HEK293 (cell line): ENCODE data around the gene ACTN4.

Experiments used
- EGR2 ChIP-seq: fragments of 450-650 bp; formaldehyde crosslinking; IDR thresholded peaks from 2 replicates; pipeline ENCODE4 v1.5.1; 2016; ENCODE audit warnings: low read depth, missing biosample characterization, missing genetic modification characterization
- IKZF3 ChIP-seq: fragments of 450-650 bp; IDR thresholded peaks from 2 replicates; pipeline ENCODE4 v1.5.0; 2018; ENCODE audit warnings: missing biosample characterization, mild to moderate bottlenecking, missing genetic modification characterization, moderate library complexity
- KLF9 ChIP-seq: fragments of 450-650 bp; formaldehyde crosslinking; IDR thresholded peaks from 2 replicates; pipeline ENCODE4 v1.5.1; 2016; ENCODE audit warnings: missing biosample characterization, missing genetic modification characterization, low read depth
- OSR2 ChIP-seq: fragments of 450-650 bp; formaldehyde crosslinking; IDR thresholded peaks from 2 replicates; pipeline ENCODE4 v1.5.1; 2016; ENCODE audit warnings: missing biosample characterization, missing genetic modification characterization
- PRDM1 ChIP-seq: fragments of 450-650 bp; formaldehyde crosslinking; IDR thresholded peaks from 2 replicates; pipeline ENCODE4; 2016; ENCODE audit warnings: missing biosample characterization, missing genetic modification characterization
- TRIM28 ChIP-seq: IDR thresholded peaks from 2 replicates; pipeline ENCODE4 v1.6.1; 2011; ENCODE audit warnings: low read length, control low read depth, borderline replicate concordance
- ZBTB8A ChIP-seq: fragments of 450-650 bp; formaldehyde crosslinking; IDR thresholded peaks from 2 replicates; pipeline ENCODE4 v1.5.1; 2016; ENCODE audit warnings: missing biosample characterization, missing genetic modification characterization
- ZIC2 ChIP-seq: fragments of 450-650 bp; formaldehyde crosslinking; IDR thresholded peaks from 2 replicates; pipeline ENCODE4 v1.5.1; 2016; ENCODE audit warnings: missing biosample characterization, missing genetic modification characterization
- ZNF114 ChIP-seq: fragments of 450-650 bp; formaldehyde crosslinking; IDR thresholded peaks from 2 replicates; pipeline ENCODE4 v1.5.0; 2017; ENCODE audit warnings: missing biosample characterization, missing genetic modification characterization
- ZNF292 ChIP-seq: fragments of 450-650 bp; formaldehyde crosslinking; IDR thresholded peaks from 2 replicates; pipeline ENCODE4 v1.5.1; 2016; ENCODE audit warnings: low read depth, missing biosample characterization, missing genetic modification characterization, borderline replicate concordance
- ZNF324 ChIP-seq: fragments of 450-650 bp; formaldehyde crosslinking; IDR thresholded peaks from 2 replicates; pipeline ENCODE4 v1.5.1; 2016; ENCODE audit warnings: missing biosample characterization, missing genetic modification characterization
- ZNF423 ChIP-seq: fragments of 450-650 bp; formaldehyde crosslinking; IDR thresholded peaks from 2 replicates; pipeline ENCODE4 v1.5.1; 2016; ENCODE audit warnings: missing biosample characterization, missing genetic modification characterization
- ZNF529 ChIP-seq: fragments of 450-650 bp; formaldehyde crosslinking; IDR thresholded peaks from 2 replicates; pipeline ENCODE4 v1.5.1; 2017; ENCODE audit warnings: missing genetic modification characterization, missing biosample characterization; ENCODE audit not compliant: insufficient replicate concordance
- ZNF549 ChIP-seq: fragments of 450-650 bp; IDR thresholded peaks from 2 replicates; pipeline ENCODE4 v1.5.1; 2018; ENCODE audit warnings: missing biosample characterization, missing genetic modification characterization, mild to moderate bottlenecking, inconsistent platforms, moderate library complexity
- ZNF677 ChIP-seq: fragments of 450-650 bp; IDR thresholded peaks from 2 replicates; pipeline ENCODE4 v1.5.0; 2018; ENCODE audit warnings: missing biosample characterization, mild to moderate bottlenecking, missing genetic modification characterization, moderate library complexity
- TF ChIP-seq, protein P1 (sequence below): fragments of 450-650 bp; formaldehyde crosslinking; IDR thresholded peaks from 2 replicates; pipeline ENCODE4 v1.5.1; 2016; ENCODE audit warnings: missing biosample characterization, missing genetic modification characterization
- TF ChIP-seq, protein P2 (sequence below): fragments of 450-650 bp; formaldehyde crosslinking; IDR thresholded peaks from 2 replicates; pipeline ENCODE4 v1.5.1; 2017; ENCODE audit warnings: missing biosample characterization, missing genetic modification characterization
- TF ChIP-seq, protein P3 (sequence below): fragments of 450-650 bp; formaldehyde crosslinking; IDR thresholded peaks from 2 replicates; pipeline ENCODE4 v1.5.1; 2016; ENCODE audit warnings: missing biosample characterization, missing genetic modification characterization, borderline replicate concordance
- TF ChIP-seq, protein P4 (sequence below): fragments of 450-650 bp; formaldehyde crosslinking; IDR thresholded peaks from 2 replicates; pipeline ENCODE4 v1.5.1; 2016; ENCODE audit warnings: missing biosample characterization, missing genetic modification characterization
- TF ChIP-seq, protein P5 (sequence below): fragments of 450-650 bp; formaldehyde crosslinking; IDR thresholded peaks from 2 replicates; pipeline ENCODE4 v1.5.1; 2016; ENCODE audit warnings: missing biosample characterization, missing genetic modification characterization
- TF ChIP-seq, protein P6 (sequence below): fragments of 450-650 bp; formaldehyde crosslinking; IDR thresholded peaks from 2 replicates; pipeline ENCODE4 v1.5.1; 2016; ENCODE audit warnings: missing biosample characterization, missing genetic modification characterization, low read depth
- TF ChIP-seq, protein P7 (sequence below): IDR thresholded peaks from 2 replicates; pipeline ENCODE4 v1.6.1; 2011; ENCODE audit warnings: mild to moderate bottlenecking, low read depth, low read length, borderline replicate concordance

The ACTN4 gene

DNA sequence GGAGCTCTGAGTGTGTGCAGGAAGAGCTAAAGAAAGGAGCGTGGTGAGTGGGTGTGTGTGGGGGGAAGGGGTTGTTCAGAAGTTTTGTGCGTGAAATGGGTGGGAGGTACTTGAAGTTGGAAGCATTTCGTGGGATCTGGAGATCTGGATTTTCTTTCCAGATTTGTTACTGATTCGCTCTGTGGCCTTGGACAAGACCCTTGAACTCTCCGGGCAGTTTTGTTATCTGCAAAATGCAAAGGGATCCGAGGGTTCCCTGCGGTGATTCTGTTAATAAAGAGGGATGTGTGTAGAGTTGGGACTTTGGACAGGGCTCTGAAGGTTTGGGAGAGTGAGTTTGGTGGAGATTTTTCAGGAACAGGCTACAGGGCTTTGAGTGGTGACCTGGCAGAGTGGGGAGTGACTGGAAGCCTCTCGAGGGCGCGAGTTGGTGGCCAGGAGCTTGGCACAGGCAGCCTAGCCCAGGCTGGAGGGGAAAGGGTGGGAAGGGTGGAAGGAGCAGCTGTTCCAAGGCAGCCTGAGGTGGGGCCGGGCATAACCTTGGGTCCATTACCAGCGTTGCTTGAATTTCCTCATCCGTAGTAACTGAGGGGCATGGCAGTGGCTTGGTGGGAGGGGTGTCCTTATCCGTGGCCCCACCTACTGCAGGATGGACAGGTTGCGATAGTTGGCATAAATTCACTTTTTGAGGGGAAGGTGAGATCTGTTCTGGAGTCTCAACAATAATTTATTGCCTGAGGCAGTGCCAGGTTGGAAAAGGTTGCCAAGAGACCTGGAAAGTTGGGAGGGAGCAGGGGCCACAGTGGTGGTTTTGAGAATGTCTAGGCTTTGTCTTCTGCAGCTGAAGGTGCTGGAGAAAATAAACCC, 2.1 kb downstream of the ACTN4 start (continued):
- TF ChIP-seq OSR2 (tag by site-specific recombination) (no peak), ZNF324 (tag by site-specific recombination) (no peak), KLF9 (tag by site-specific recombination) (peak; percentile 81), ZIC2 (tag by site-specific recombination) (peak; percentile 49; the same call in 1 of the 2 replicates), ZNF529 (tag by site-specific recombination) (no peak), ZNF114 (tag by site-specific recombination) (no peak), IKZF3 (tag by site-specific recombination) (no peak), PRDM1 (tag by site-specific recombination) (peak; percentile 86), ZNF549 (tag by site-specific recombination) (no peak), EGR2 (tag by site-specific recombination) (peak; percentile 99), ZNF292 (tag by site-specific recombination) (no peak), ZBTB8A (tag by site-specific recombination) (peak; percentile 29; the same call in 1 of the 2 replicates), ZNF677 (tag by site-specific recombination) (no peak), TRIM28 (no peak), ZNF423 (tag by site-specific recombination) (0 out of 2 replicates have a peak, but pooled peaks have one; percentile 15)
- TF ChIP-seq, protein P1, sequence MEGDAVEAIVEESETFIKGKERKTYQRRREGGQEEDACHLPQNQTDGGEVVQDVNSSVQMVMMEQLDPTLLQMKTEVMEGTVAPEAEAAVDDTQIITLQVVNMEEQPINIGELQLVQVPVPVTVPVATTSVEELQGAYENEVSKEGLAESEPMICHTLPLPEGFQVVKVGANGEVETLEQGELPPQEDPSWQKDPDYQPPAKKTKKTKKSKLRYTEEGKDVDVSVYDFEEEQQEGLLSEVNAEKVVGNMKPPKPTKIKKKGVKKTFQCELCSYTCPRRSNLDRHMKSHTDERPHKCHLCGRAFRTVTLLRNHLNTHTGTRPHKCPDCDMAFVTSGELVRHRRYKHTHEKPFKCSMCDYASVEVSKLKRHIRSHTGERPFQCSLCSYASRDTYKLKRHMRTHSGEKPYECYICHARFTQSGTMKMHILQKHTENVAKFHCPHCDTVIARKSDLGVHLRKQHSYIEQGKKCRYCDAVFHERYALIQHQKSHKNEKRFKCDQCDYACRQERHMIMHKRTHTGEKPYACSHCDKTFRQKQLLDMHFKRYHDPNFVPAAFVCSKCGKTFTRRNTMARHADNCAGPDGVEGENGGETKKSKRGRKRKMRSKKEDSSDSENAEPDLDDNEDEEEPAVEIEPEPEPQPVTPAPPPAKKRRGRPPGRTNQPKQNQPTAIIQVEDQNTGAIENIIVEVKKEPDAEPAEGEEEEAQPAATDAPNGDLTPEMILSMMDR (tag by site-specific recombination) = no peak
- TF ChIP-seq, protein P2, sequence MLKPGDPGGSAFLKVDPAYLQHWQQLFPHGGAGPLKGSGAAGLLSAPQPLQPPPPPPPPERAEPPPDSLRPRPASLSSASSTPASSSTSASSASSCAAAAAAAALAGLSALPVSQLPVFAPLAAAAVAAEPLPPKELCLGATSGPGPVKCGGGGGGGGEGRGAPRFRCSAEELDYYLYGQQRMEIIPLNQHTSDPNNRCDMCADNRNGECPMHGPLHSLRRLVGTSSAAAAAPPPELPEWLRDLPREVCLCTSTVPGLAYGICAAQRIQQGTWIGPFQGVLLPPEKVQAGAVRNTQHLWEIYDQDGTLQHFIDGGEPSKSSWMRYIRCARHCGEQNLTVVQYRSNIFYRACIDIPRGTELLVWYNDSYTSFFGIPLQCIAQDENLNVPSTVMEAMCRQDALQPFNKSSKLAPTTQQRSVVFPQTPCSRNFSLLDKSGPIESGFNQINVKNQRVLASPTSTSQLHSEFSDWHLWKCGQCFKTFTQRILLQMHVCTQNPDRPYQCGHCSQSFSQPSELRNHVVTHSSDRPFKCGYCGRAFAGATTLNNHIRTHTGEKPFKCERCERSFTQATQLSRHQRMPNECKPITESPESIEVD (tag by site-specific recombination) = no peak
- TF ChIP-seq, protein P3, sequence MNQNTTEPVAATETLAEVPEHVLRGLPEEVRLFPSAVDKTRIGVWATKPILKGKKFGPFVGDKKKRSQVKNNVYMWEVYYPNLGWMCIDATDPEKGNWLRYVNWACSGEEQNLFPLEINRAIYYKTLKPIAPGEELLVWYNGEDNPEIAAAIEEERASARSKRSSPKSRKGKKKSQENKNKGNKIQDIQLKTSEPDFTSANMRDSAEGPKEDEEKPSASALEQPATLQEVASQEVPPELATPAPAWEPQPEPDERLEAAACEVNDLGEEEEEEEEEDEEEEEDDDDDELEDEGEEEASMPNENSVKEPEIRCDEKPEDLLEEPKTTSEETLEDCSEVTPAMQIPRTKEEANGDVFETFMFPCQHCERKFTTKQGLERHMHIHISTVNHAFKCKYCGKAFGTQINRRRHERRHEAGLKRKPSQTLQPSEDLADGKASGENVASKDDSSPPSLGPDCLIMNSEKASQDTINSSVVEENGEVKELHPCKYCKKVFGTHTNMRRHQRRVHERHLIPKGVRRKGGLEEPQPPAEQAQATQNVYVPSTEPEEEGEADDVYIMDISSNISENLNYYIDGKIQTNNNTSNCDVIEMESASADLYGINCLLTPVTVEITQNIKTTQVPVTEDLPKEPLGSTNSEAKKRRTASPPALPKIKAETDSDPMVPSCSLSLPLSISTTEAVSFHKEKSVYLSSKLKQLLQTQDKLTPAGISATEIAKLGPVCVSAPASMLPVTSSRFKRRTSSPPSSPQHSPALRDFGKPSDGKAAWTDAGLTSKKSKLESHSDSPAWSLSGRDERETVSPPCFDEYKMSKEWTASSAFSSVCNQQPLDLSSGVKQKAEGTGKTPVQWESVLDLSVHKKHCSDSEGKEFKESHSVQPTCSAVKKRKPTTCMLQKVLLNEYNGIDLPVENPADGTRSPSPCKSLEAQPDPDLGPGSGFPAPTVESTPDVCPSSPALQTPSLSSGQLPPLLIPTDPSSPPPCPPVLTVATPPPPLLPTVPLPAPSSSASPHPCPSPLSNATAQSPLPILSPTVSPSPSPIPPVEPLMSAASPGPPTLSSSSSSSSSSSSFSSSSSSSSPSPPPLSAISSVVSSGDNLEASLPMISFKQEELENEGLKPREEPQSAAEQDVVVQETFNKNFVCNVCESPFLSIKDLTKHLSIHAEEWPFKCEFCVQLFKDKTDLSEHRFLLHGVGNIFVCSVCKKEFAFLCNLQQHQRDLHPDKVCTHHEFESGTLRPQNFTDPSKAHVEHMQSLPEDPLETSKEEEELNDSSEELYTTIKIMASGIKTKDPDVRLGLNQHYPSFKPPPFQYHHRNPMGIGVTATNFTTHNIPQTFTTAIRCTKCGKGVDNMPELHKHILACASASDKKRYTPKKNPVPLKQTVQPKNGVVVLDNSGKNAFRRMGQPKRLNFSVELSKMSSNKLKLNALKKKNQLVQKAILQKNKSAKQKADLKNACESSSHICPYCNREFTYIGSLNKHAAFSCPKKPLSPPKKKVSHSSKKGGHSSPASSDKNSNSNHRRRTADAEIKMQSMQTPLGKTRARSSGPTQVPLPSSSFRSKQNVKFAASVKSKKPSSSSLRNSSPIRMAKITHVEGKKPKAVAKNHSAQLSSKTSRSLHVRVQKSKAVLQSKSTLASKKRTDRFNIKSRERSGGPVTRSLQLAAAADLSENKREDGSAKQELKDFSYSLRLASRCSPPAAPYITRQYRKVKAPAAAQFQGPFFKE (tag by site-specific recombination) = no peak
- TF ChIP-seq, protein P4, sequence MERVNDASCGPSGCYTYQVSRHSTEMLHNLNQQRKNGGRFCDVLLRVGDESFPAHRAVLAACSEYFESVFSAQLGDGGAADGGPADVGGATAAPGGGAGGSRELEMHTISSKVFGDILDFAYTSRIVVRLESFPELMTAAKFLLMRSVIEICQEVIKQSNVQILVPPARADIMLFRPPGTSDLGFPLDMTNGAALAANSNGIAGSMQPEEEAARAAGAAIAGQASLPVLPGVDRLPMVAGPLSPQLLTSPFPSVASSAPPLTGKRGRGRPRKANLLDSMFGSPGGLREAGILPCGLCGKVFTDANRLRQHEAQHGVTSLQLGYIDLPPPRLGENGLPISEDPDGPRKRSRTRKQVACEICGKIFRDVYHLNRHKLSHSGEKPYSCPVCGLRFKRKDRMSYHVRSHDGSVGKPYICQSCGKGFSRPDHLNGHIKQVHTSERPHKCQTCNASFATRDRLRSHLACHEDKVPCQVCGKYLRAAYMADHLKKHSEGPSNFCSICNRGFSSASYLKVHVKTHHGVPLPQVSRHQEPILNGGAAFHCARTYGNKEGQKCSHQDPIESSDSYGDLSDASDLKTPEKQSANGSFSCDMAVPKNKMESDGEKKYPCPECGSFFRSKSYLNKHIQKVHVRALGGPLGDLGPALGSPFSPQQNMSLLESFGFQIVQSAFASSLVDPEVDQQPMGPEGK (tag by site-specific recombination) = no peak; the same call in 1 of the 2 replicates
- TF ChIP-seq, protein P5, sequence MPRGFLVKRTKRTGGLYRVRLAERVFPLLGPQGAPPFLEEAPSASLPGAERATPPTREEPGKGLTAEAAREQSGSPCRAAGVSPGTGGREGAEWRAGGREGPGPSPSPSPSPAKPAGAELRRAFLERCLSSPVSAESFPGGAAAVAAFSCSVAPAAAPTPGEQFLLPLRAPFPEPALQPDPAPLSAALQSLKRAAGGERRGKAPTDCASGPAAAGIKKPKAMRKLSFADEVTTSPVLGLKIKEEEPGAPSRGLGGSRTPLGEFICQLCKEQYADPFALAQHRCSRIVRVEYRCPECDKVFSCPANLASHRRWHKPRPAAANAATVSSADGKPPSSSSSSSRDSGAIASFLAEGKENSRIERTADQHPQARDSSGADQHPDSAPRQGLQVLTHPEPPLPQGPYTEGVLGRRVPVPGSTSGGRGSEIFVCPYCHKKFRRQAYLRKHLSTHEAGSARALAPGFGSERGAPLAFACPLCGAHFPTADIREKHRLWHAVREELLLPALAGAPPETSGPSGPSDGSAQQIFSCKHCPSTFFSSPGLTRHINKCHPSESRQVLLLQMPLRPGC (tag by site-specific recombination) = no peak
- TF ChIP-seq, protein P6, sequence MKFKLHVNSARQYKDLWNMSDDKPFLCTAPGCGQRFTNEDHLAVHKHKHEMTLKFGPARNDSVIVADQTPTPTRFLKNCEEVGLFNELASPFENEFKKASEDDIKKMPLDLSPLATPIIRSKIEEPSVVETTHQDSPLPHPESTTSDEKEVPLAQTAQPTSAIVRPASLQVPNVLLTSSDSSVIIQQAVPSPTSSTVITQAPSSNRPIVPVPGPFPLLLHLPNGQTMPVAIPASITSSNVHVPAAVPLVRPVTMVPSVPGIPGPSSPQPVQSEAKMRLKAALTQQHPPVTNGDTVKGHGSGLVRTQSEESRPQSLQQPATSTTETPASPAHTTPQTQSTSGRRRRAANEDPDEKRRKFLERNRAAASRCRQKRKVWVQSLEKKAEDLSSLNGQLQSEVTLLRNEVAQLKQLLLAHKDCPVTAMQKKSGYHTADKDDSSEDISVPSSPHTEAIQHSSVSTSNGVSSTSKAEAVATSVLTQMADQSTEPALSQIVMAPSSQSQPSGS = no peak
- TF ChIP-seq, protein P7, sequence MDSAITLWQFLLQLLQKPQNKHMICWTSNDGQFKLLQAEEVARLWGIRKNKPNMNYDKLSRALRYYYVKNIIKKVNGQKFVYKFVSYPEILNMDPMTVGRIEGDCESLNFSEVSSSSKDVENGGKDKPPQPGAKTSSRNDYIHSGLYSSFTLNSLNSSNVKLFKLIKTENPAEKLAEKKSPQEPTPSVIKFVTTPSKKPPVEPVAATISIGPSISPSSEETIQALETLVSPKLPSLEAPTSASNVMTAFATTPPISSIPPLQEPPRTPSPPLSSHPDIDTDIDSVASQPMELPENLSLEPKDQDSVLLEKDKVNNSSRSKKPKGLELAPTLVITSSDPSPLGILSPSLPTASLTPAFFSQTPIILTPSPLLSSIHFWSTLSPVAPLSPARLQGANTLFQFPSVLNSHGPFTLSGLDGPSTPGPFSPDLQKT = no peak
